Rectal smooth muscle tissue (tissue), 1 donor: ENCODE results near the gene BZW1.

Experiments
- H3K27ac ChIP-seq: one replicate; pipeline ENCODE4 v1.7.0; 2013; ENCODE audit warnings: low read depth, low read length, inconsistent platforms
- H3K27me3 ChIP-seq: one replicate; pipeline ENCODE4 v1.7.0; 2013; ENCODE audit warnings: low read length; ENCODE audit not compliant: control insufficient read depth, insufficient read depth
- H3K36me3 ChIP-seq: one replicate; pipeline ENCODE4 v1.7.0; 2013; ENCODE audit warnings: low read length; ENCODE audit not compliant: control insufficient read depth, insufficient read depth
- H3K4me1 ChIP-seq: one replicate; pipeline ENCODE4 v1.7.0; 2013; ENCODE audit warnings: low read length; ENCODE audit not compliant: control insufficient read depth, insufficient read depth
- H3K4me3 ChIP-seq: one replicate; pipeline ENCODE4 v1.7.0; 2013; ENCODE audit warnings: low read length
- H3K9ac ChIP-seq: one replicate; pipeline ENCODE4 v1.7.0; 2013; ENCODE audit warnings: low read length

The BZW1 gene

GRCh38 chr2:200779214-200779613 lies 32.5 kb upstream of the BZW1 start:
- no peaks in the 10 kb centered on the region for H3K27me3 ChIP-seq
- H3K27ac ChIP-seq = no peak overlapping the region
- H3K4me3 ChIP-seq = no peak overlapping the region
- H3K9ac ChIP-seq = no peak overlapping the region
- no peaks in the 10 kb centered on the region for H3K36me3 ChIP-seq
- no peaks in the 10 kb centered on the region for H3K4me1 ChIP-seq

GRCh38 chr2:200781616-200782015 lies 30.1 kb upstream of the BZW1 start:
- Histone ChIP-seq H3K9ac (no peak overlapping the region), H3K27ac (no peak overlapping the region), H3K4me3 (no peak overlapping the region), H3K27me3 (no peaks in the 10 kb centered on the region), H3K4me1 (no peaks in the 10 kb centered on the region), H3K36me3 (no peaks in the 10 kb centered on the region)

- no peaks in the 10 kb centered on the region for H3K4me1 ChIP-seq
- H3K27me3 ChIP-seq = no peaks in the 10 kb centered on the region
- H3K4me3 ChIP-seq = no peak overlapping the region
- no peak overlapping the region for H3K27ac ChIP-seq
- no peaks in the 10 kb centered on the region for H3K36me3 ChIP-seq
- H3K9ac ChIP-seq = no peak overlapping the region
Observed at GRCh38 chr2:200782251-200782650, 29.5 kb upstream of the BZW1 start.

DNA sequence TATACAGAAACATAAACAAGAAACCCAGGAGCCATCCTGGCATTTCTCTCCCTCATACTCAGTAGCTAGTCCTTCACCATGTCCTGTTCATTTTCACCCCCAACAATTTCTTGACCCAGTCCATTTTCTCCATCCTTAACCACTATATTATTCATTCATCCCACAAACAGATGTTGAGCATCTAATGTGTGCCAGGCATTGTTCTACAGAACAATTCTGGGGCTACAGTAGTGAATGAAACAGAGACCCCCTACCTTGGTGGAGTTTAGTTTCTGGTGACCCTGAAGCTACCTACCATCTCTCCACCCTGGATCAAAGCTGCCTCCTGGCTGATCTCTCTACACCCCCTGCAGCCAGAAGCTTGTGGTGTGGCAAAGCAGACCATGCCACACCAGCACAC lies 27.5 kb upstream of the BZW1 start:
- Histone ChIP-seq H3K36me3 (no peaks in the 10 kb centered on the region), H3K4me1 (no peaks in the 10 kb centered on the region), H3K27me3 (no peaks in the 10 kb centered on the region), H3K4me3 (no peak overlapping the region), H3K9ac (no peak overlapping the region), H3K27ac (no peak overlapping the region)

DNA sequence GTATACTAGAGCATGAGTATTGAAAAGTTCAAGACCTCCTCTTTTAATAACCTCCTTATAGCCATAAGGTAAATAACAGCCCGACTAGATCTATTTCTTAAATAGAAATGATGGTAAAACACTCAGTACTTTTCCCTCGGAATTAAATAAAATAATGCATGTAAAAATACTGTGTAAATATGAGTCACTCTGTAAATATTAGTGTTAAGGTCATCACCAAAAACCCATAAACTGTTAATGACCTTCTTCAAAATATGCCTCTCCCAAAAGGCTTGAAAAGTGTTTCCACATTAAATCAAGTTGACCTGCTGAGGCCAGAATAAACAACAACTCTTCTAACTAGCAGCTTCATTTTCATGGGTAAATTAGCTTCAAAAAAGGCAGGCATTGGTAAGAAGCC lies 25.3 kb upstream of the BZW1 start:
- Histone ChIP-seq H3K4me3 (no peak overlapping the region), H3K4me1 (no peaks in the 10 kb centered on the region), H3K27ac (no peak overlapping the region), H3K9ac (no peak overlapping the region), H3K36me3 (no peaks in the 10 kb centered on the region), H3K27me3 (no peaks in the 10 kb centered on the region)

DNA sequence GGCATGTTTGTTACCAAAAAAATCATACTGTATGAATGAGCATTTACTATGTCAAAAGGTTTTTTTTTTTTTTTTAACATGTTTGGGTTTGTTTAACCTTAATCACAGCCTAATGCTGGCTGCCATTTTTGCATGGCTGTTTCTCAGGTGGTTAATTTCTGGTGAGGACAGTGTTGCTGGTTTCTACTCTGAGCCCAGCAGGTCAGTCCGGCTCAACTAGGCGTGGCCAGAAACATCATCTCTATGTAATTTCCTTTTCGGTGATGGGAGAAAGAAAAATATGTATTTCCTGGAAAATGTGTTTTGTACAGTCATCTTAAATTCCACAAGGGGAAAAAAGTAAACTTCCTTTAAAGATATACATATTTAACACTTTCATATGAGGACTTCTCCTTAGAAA lies 24.9 kb upstream of the BZW1 start:
- no peaks in the 10 kb centered on the region for H3K27me3 ChIP-seq
- H3K9ac ChIP-seq = no peak overlapping the region
- no peak overlapping the region for H3K27ac ChIP-seq
- no peaks in the 10 kb centered on the region for H3K4me1 ChIP-seq
- no peaks in the 10 kb centered on the region for H3K36me3 ChIP-seq
- H3K4me3 ChIP-seq = no peak overlapping the region

- no peaks in the 10 kb centered on the region for H3K27me3 ChIP-seq
- no peak overlapping the region for H3K9ac ChIP-seq
- no peaks in the 10 kb centered on the region for H3K4me1 ChIP-seq
- H3K36me3 ChIP-seq = no peaks in the 10 kb centered on the region
- no peak overlapping the region for H3K4me3 ChIP-seq
- no peak overlapping the region for H3K27ac ChIP-seq
Observed at GRCh38 chr2:200787351-200788120, 24.2 kb upstream of the BZW1 start.

- Histone ChIP-seq H3K27ac (no peak overlapping the region), H3K36me3 (no peaks in the 10 kb centered on the region), H3K4me3 (no peak overlapping the region), H3K4me1 (no peaks in the 10 kb centered on the region), H3K27me3 (no peaks in the 10 kb centered on the region), H3K9ac (no peak overlapping the region)
Observed at GRCh38 chr2:200788121-200788718, 23.5 kb upstream of the BZW1 start.

DNA sequence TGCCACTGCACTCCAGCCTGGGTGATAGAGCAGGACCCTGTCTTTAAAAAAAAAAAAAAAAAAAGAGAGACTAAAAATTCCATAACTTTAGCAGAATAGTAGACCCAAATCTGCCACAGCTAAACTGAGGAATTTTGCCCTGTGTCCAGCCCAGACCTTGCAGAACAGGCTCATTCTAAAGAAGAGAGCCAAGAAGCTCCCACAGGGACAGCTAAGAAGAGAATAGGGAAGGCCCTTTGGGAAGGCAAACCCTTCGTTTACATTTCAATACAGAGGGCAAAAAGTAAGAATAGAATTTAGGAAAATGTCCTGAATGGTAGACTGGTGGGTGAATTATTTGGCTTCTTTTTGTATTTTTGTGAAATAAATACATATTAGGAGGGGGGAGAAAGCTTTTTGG lies 21.5 kb upstream of the BZW1 start:
- Histone ChIP-seq H3K27me3 (no peaks in the 10 kb centered on the region), H3K4me1 (no peaks in the 10 kb centered on the region), H3K27ac (no peak overlapping the region), H3K36me3 (no peaks in the 10 kb centered on the region), H3K9ac (no peak overlapping the region), H3K4me3 (no peak overlapping the region)

DNA sequence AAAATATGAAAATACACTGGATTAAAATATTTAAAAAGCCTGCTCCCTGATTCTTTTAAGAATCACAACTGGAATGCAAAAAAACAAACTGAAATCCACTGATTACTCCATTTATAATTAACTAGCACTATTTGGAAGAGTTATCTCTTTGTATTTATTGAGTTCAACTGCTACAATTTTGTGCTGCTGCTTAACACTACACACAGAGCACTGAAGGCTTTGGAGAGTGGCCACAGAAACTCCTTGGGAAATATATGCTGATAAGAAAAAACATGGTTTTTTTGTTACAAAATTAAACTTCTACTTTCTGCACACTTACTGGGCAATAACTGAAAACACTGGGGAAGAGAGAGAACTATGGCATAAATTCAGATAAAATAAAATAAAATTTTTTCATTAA lies 19.8 kb upstream of the BZW1 start:
- H3K4me3 ChIP-seq = no peak overlapping the region
- no peaks in the 10 kb centered on the region for H3K27me3 ChIP-seq
- H3K4me1 ChIP-seq = no peaks in the 10 kb centered on the region
- no peaks in the 10 kb centered on the region for H3K36me3 ChIP-seq
- H3K27ac ChIP-seq = no peak overlapping the region
- no peak overlapping the region for H3K9ac ChIP-seq

- Histone ChIP-seq H3K4me1 (no peaks in the 10 kb centered on the region), H3K9ac (no peak overlapping the region), H3K27ac (no peak overlapping the region), H3K27me3 (no peaks in the 10 kb centered on the region), H3K36me3 (no peaks in the 10 kb centered on the region), H3K4me3 (no peak overlapping the region)
Observed at GRCh38 chr2:200794143-200794542, 17.6 kb upstream of the BZW1 start.

GRCh38 chr2:200795028-200795440 lies 16.7 kb upstream of the BZW1 start:
- H3K4me3 ChIP-seq = no peak overlapping the region
- no peaks in the 10 kb centered on the region for H3K4me1 ChIP-seq
- H3K9ac ChIP-seq = no peak overlapping the region
- no peaks in the 10 kb centered on the region for H3K36me3 ChIP-seq
- no peak overlapping the region for H3K27ac ChIP-seq
- H3K27me3 ChIP-seq = no peaks in the 10 kb centered on the region

DNA sequence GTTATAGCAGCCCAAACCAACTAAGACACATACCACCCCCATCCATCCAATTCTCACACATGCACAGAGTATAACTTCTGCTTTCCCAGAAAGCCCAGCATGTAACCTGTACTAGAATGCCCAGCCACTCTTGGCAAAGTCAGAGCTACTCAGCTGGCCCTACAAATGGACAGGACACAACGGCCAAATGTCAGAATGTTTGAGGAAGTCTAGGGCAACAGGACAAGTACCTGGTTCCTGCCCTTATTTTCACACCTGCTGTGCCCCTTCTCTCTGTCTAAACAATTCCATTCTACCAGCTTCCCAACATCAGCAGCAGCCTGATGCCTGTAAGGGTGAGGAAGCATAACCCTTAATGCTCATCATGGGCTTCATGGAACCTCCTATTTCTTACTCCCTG lies 15.1 kb upstream of the BZW1 start:
- Histone ChIP-seq H3K27ac (no peak overlapping the region), H3K4me1 (no peaks in the 10 kb centered on the region), H3K4me3 (no peak overlapping the region), H3K9ac (no peak overlapping the region), H3K36me3 (no peaks in the 10 kb centered on the region), H3K27me3 (no peaks in the 10 kb centered on the region)
